K562 (cell line): ENCODE data around the gene DGKZ. TPM values are rescaled to one million over a fixed set of nuclear protein-coding genes. Genes with fewer than 3 reads are reported as not detected.

ENCODE experiments used
- ATAC-seq: fragments of 200-7000 bp; cut with Tn5 transposase; 3 replicates; pipeline ENCODE4 v1.9.1; 2020; ENCODE audit warnings: moderate library complexity
- BruUV-seq: library from RNA; stranded (reverse); fragments of 400-500 nt; replicated peaks from 2 replicates; lab custom pipeline; 2021; lab: Mats Ljungman, UMichigan
- CTCF ChIA-PET: fragments of 300-600 bp; formaldehyde crosslinking; extraction: SDS; loops from one replicate; lab custom pipeline; 2021; ENCODE audit warnings: low intra/inter-chr PET ratio; lab: Yijun Ruan, JAX
- POLR2A ChIA-PET: fragments of 300-600, 350-650 bp; sonication (Branson Sonifier 250); formaldehyde crosslinking; extraction: SDS; loops from one replicate; lab custom pipeline; 2021; ENCODE audit warnings: antibody characterized with exemption, inconsistent platforms; lab: Yijun Ruan, JAX
- DNase-seq, 4 experiments: peaks; one replicate each; pipeline versions ENCODE4 v3.0.0 to v3.0.0-alpha.2; 2011 to 2018; ENCODE audit warnings: low spot score in 3 of 4, mixed read lengths in 3 of 4; ENCODE audit errors: extremely low read depth in 1 of 4
- FAIRE-seq: peaks from 2 replicates; lab custom pipeline; 2011; peaks lifted over from hg19 to GRCh38; lab: Jason Lieb, UNC
- H2AFZ ChIP-seq: 2 replicates; pipeline ENCODE4 v1.6.0; 2011; ENCODE audit warnings: low read depth, low read length, control low read depth, inconsistent platforms
- H3K27ac ChIP-seq: fragments of 200-600 bp; 3 replicates; pipeline ENCODE4 v1.8.0; 2011; ENCODE audit warnings: low read depth, mild to moderate bottlenecking, control low read depth, inconsistent platforms, low read length, moderate library complexity, mixed read lengths; ENCODE audit errors: extremely low read depth
- H3K27me3 ChIP-seq, 2 experiments: fragments of 300-600 bp in 1 of 2; 2 replicates in 1 of 2; 3 replicates in 1 of 2; pipeline versions ENCODE4 v1.6.0 to v1.8.0; 2011; ENCODE audit warnings: inconsistent platforms in 2 of 2, low read length in 2 of 2, mild to moderate bottlenecking in 1 of 2, mixed read lengths in 1 of 2, moderate library complexity in 1 of 2; ENCODE audit not compliant: control insufficient read depth in 2 of 2, insufficient read depth in 2 of 2
- H3K36me3 ChIP-seq: fragments of 300-600 bp; 3 replicates; pipeline ENCODE4 v1.8.0; 2011; ENCODE audit warnings: mild to moderate bottlenecking, low read length, inconsistent platforms; ENCODE audit not compliant: control insufficient read depth, insufficient read depth
- H3K4me1 ChIP-seq, 2 experiments: fragments of 200-600 bp in 1 of 2; replicated peaks in 1 of 2; 2 replicates in 1 of 2; 3 replicates in 1 of 2; pipeline versions ENCODE4 v1.5.1 to v1.8.0; 2011; ENCODE audit warnings: inconsistent platforms in 2 of 2, low read length in 2 of 2, mild to moderate bottlenecking in 1 of 2, mixed read lengths in 1 of 2, moderate library complexity in 1 of 2; ENCODE audit not compliant: control insufficient read depth in 2 of 2, insufficient read depth in 2 of 2
- H3K4me2 ChIP-seq: 2 replicates; pipeline ENCODE4 v1.6.1; 2011; ENCODE audit warnings: low read length, control low read depth, inconsistent platforms, mixed read lengths; ENCODE audit not compliant: insufficient read depth
- H3K4me3 ChIP-seq: fragments of 200-600 bp; sonication (generic), shearing (Covaris generic); 2 replicates; pipeline ENCODE4 v1.5.1; 2016; ENCODE audit warnings: control low read depth, inconsistent platforms
- H3K79me2 ChIP-seq: fragments of 200-600 bp; 3 replicates; pipeline ENCODE4 v1.8.0; 2011; ENCODE audit warnings: low read length, inconsistent platforms; ENCODE audit not compliant: control insufficient read depth, insufficient read depth
- H3K9ac ChIP-seq, 2 experiments: 2 replicates each; pipeline versions ENCODE4 v1.6.0 to v1.6.1; 2011; ENCODE audit warnings: low read depth in 2 of 2, low read length in 2 of 2, control low read depth in 1 of 2, inconsistent platforms in 1 of 2, mild to moderate bottlenecking in 1 of 2, mixed read lengths in 1 of 2; ENCODE audit not compliant: insufficient read depth in 1 of 2
- H3K9me1 ChIP-seq: one replicate; pipeline ENCODE4 v1.6.0; 2011; ENCODE audit warnings: inconsistent platforms, mild to moderate bottlenecking, low read length, moderate library complexity; ENCODE audit not compliant: control insufficient read depth, insufficient read depth
- H3K9me3 ChIP-seq: replicated peaks from 2 replicates; pipeline ENCODE4 v1.5.1; 2011; ENCODE audit warnings: low read depth, low read length, inconsistent platforms; ENCODE audit not compliant: control insufficient read depth, insufficient read depth
- H4K20me1 ChIP-seq: replicated peaks from 2 replicates; pipeline ENCODE4 v1.6.1; 2011; ENCODE audit warnings: low read length, inconsistent platforms, mixed read lengths; ENCODE audit not compliant: control insufficient read depth, insufficient read depth
- WGBS: fragments of 100-300 bp; shearing (Covaris generic); methylation state at CpG from one replicate; pipeline ENCODE4 v1.1.6; 2016; ENCODE audit warnings: low coverage, mixed read lengths; ENCODE audit not compliant: insufficient coverage; ENCODE audit errors: missing lambda C conversion rate; 5-methylcytosine and 5-hydroxymethylcytosine counted together
- in situ Hi-C: fragments of 300-500 bp; cut with MboI; formaldehyde crosslinking; loops from 4 replicates; pipeline ENCODE4 v1.15.0; 2018; ENCODE audit warnings: inconsistent platforms, mixed read lengths
- intact Hi-C: fragments of 100-400 bp; cut with micrococcal nuclease; formaldehyde crosslinking; loops from 2 replicates; pipeline ENCODE4 v1.14.2; 2022
- polyA plus RNA-seq, 8 experiments: library from polyadenylated mRNA; depleted of rRNA in 4 of 8; stranded (reverse) in 5 of 8; unstranded in 3 of 8; fragments of >200 nt; fragmentation: Nextera tagmentation in 2 of 8; fragmentation: Illumina TruSeq in 1 of 8; extraction: Ambion mirVana in 2 of 8; extraction: Trizol in 1 of 8; gene quantifications; 2 replicates each; pipeline versions ENCODE4 v1.2.1 to v1.2.3, GENCODE V29; 2011 to 2014; ENCODE audit warnings: inconsistent platforms in 1 of 8, missing spikeins in 1 of 8
- total RNA-seq, 7 experiments: library from RNA; depleted of rRNA in 6 of 7; stranded (reverse); fragments of >200 nt in 6 of 7; fragmentation: Illumina TruSeq in 2 of 7; extraction: Trizol in 2 of 7; gene quantifications; 2 replicates each; pipeline versions ENCODE4 v1.2.1 to v1.2.3, GENCODE V29; 2011 to 2021; ENCODE audit warnings: low replicate concordance in 1 of 7
- TF ChIP-seq, protein P1 (sequence below): fragments of 250-450 bp; sonication (Bioruptor Pico); IDR thresholded peaks from 2 replicates; pipeline ENCODE4 v1.4.0; 2020
- TF ChIP-seq, protein P2 (sequence below), 2 experiments: IDR thresholded peaks in 1 of 2; conservative IDR thresholded peaks in 1 of 2; 2 replicates each; pipeline ENCODE4 v1.6.1; 2016; ENCODE audit warnings: low read depth in 2 of 2, mild to moderate bottlenecking in 1 of 2, missing compliant biosample characterization in 1 of 2, missing genetic modification characterization in 1 of 2, moderate library complexity in 1 of 2
- TF ChIP-seq, protein P3 (sequence below): fragments of 450-650 bp; IDR thresholded peaks from 2 replicates; pipeline ENCODE4 v1.6.1; 2016

Gene DGKZ
- total and polyA plus RNA-seq, 9 of the 15 experiments (the other 6 are each of a cell fraction or from before 2014, with no cell fraction given): 0.51 to 100 (median 44.2) TPM

DNA sequence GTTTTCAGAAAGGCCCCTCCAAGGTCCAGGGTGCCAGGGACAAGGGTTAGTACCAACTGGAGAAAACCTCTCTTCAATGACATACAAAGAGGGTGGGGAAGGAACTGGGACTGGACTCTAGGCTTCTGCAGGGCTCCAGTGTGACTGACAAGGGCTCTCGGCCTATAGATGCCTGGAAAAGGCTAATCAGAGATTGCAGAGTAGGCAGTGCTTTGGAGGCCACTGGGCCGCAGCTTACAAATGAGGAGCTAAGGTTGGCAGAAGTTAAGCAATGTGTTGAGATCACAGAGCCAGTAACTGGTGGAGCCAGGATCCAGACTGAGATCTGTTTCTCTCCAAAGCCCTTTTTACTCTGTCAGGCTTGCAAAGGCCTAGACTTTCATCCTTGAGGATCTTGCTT lies 7.4 kb upstream of the DGKZ start:
- WGBS: 30% methylated on average over 2 of the region's 2 CpGs
- no peak overlapping the region for H3K27ac ChIP-seq
- ChIA-PET POLR2A (interaction anchor here (0.7 to 1.1 kb wide), 2 partner anchors 11 to 97 kb away, joined by 3 read pairs; no protein-coding TSS in a partner anchor), CTCF (interaction anchor here (0.6 kb wide), 1 partner anchor 103 kb away, joined by 6 read pairs; no protein-coding TSS in a partner anchor)
- no peaks in the 10 kb centered on the region for H3K9me3 ChIP-seq
- in situ Hi-C loops (no loop called here), intact Hi-C loops (no loop called here)
- no peak overlapping the region for H3K4me2 ChIP-seq
- peaks cover 16 to 27% of the 10 kb centered on the region in 2 experiments for H3K4me1 ChIP-seq
- no peak overlapping the region for H3K4me3 ChIP-seq
- no TSS peak for BruUV-seq
- no peaks in the 10 kb centered on the region for H3K36me3 ChIP-seq
- no peaks in the 10 kb centered on the region for H3K9me1 ChIP-seq
- peak; percentile 28; the same call in 1 of the 3 replicates for ATAC-seq
- H2AFZ ChIP-seq: no peak overlapping the region
- FAIRE-seq: no peak
- H4K20me1 ChIP-seq: no peaks in the 10 kb centered on the region
- peaks cover 6 to 27% of the 10 kb centered on the region in 2 experiments; a peak in 4 of 5 replicates for H3K27me3 ChIP-seq
- no peak for DNase-seq
- TF ChIP-seq, protein P1, sequence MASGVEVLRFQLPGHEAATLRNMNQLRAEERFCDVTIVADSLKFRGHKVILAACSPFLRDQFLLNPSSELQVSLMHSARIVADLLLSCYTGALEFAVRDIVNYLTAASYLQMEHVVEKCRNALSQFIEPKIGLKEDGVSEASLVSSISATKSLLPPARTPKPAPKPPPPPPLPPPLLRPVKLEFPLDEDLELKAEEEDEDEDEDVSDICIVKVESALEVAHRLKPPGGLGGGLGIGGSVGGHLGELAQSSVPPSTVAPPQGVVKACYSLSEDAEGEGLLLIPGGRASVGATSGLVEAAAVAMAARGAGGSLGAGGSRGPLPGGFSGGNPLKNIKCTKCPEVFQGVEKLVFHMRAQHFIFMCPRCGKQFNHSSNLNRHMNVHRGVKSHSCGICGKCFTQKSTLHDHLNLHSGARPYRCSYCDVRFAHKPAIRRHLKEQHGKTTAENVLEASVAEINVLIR (CRISPR knock-in tag): no peak
- TF ChIP-seq, protein P2, sequence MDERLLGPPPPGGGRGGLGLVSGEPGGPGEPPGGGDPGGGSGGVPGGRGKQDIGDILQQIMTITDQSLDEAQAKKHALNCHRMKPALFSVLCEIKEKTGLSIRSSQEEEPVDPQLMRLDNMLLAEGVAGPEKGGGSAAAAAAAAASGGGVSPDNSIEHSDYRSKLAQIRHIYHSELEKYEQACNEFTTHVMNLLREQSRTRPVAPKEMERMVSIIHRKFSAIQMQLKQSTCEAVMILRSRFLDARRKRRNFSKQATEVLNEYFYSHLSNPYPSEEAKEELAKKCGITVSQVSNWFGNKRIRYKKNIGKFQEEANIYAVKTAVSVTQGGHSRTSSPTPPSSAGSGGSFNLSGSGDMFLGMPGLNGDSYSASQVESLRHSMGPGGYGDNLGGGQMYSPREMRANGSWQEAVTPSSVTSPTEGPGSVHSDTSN (CRISPR knock-in tag; IDR thresholded peaks at IDR 0.05; ENCODE audit: low read depth): no peak
- TF ChIP-seq, protein P2 (tag; conservative IDR thresholded peaks at IDR 0.05; ENCODE audit: low read depth): 0 out of 2 replicates have a peak, but pooled peaks have one; percentile 45
- TF ChIP-seq, protein P3, sequence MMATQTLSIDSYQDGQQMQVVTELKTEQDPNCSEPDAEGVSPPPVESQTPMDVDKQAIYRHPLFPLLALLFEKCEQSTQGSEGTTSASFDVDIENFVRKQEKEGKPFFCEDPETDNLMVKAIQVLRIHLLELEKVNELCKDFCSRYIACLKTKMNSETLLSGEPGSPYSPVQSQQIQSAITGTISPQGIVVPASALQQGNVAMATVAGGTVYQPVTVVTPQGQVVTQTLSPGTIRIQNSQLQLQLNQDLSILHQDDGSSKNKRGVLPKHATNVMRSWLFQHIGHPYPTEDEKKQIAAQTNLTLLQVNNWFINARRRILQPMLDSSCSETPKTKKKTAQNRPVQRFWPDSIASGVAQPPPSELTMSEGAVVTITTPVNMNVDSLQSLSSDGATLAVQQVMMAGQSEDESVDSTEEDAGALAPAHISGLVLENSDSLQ: peak; percentile 84
- H3K79me2 ChIP-seq: no peaks in the 10 kb centered on the region
- no peak overlapping the region for H3K9ac ChIP-seq
